CD14-positive monocyte (primary cell): Measurements from ENCODE around the gene NNAT. TPM values are rescaled to one million over a fixed set of nuclear protein-coding genes. Genes with fewer than 3 reads are reported as not detected.
A peak's percentile ranks its signal among the peaks of the same experiment; 100 is the strongest.

Experiments
- DNase-seq, 3 donors: peaks; one replicate each; pipeline ENCODE4 v3.0.0-alpha.2; 2011 to 2022
- H2AFZ ChIP-seq: 2 replicates; pipeline ENCODE4 v1.6.0; 2012; ENCODE audit warnings: mild to moderate bottlenecking, low read depth, low read length, inconsistent platforms; ENCODE audit not compliant: insufficient read depth, poor library complexity, severe bottlenecking
- H3K27ac ChIP-seq, 2 donors: 1 replicate in 1 of 2; 2 replicates in 1 of 2; pipeline ENCODE4 v1.5.1; 2012 to 2013; ENCODE audit warnings: low read length in 2 of 2, control low read depth in 1 of 2, inconsistent platforms in 1 of 2, low read depth in 1 of 2, mild to moderate bottlenecking in 1 of 2
- H3K27me3 ChIP-seq, 2 donors: one replicate each; pipeline versions ENCODE4 v1.6.0 to v1.6.1; 2011 to 2013; ENCODE audit warnings: low read length in 2 of 2; ENCODE audit not compliant: control insufficient read depth in 2 of 2, insufficient read depth in 2 of 2
- H3K36me3 ChIP-seq, 2 donors: replicated peaks in 1 of 2; 1 replicate in 1 of 2; 2 replicates in 1 of 2; pipeline versions ENCODE4 v1.5.1 to v1.6.1; 2012 to 2013; ENCODE audit warnings: low read length in 2 of 2, control low read depth in 1 of 2, inconsistent platforms in 1 of 2, mild to moderate bottlenecking in 1 of 2; ENCODE audit not compliant: insufficient read depth in 2 of 2, control insufficient read depth in 1 of 2
- H3K4me1 ChIP-seq, 2 donors: 1 replicate in 1 of 2; 2 replicates in 1 of 2; pipeline versions ENCODE4 v1.5.1 to v1.6.1; 2012 to 2013; ENCODE audit warnings: low read length in 2 of 2, control low read depth in 1 of 2, inconsistent platforms in 1 of 2, mild to moderate bottlenecking in 1 of 2, moderate library complexity in 1 of 2; ENCODE audit not compliant: insufficient read depth in 2 of 2, control insufficient read depth in 1 of 2
- H3K4me2 ChIP-seq: replicated peaks from 2 replicates; pipeline ENCODE3; 2012; ENCODE audit warnings: low read length, moderate library complexity, mild to moderate bottlenecking; ENCODE audit not compliant: poor library complexity, severe bottlenecking; ENCODE audit errors: extremely low read depth
- H3K4me3 ChIP-seq, 3 experiments: fragments of 200-600 bp in 1 of 3; sonication (generic) in 1 of 3; replicated peaks in 1 of 3; 1 replicate in 2 of 3; 2 replicates in 1 of 3; pipeline ENCODE4 v1.5.1; 2011 to 2013; ENCODE audit warnings: low read length in 3 of 3, mild to moderate bottlenecking in 3 of 3, control low read depth in 2 of 3, low read depth in 2 of 3, inconsistent platforms in 1 of 3, moderate library complexity in 1 of 3
- H3K79me2 ChIP-seq: 2 replicates; pipeline ENCODE4 v1.6.0; 2012; ENCODE audit warnings: mild to moderate bottlenecking, control low read depth, inconsistent platforms, low read length, moderate library complexity; ENCODE audit not compliant: insufficient read depth
- H3K9ac ChIP-seq: 2 replicates; pipeline ENCODE4 v1.6.0; 2017; ENCODE audit warnings: low read length, mild to moderate bottlenecking; ENCODE audit not compliant: insufficient read depth, poor library complexity, severe bottlenecking
- H3K9me3 ChIP-seq, 2 donors: replicated peaks in 1 of 2; 1 replicate in 1 of 2; 2 replicates in 1 of 2; pipeline versions ENCODE4 v1.5.1 to v1.6.1; 2012 to 2013; ENCODE audit warnings: low read length in 2 of 2, control low read depth in 1 of 2; ENCODE audit not compliant: control insufficient read depth in 1 of 2, insufficient read depth in 1 of 2
- H4K20me1 ChIP-seq: 2 replicates; pipeline ENCODE4 v1.6.0; 2012; ENCODE audit warnings: mild to moderate bottlenecking, low read length, control low read depth, moderate library complexity; ENCODE audit not compliant: insufficient read depth
- H3K27ac Mint-ChIP-seq, 7 donors: one replicate each; pipeline ENCODE4 v1.8.0; 2020; ENCODE audit warnings: mild to moderate bottlenecking in 7 of 7, mixed read lengths in 7 of 7, moderate library complexity in 6 of 7, inconsistent platforms in 2 of 7
- H3K27me3 Mint-ChIP-seq, 3 donors: one replicate each; pipeline ENCODE4 v1.8.0; 2021 to 2022; ENCODE audit warnings: low read depth in 3 of 3, mild to moderate bottlenecking in 3 of 3, mixed read lengths in 3 of 3, moderate library complexity in 3 of 3, inconsistent platforms in 1 of 3
- H3K36me3 Mint-ChIP-seq, 2 donors: one replicate each; pipeline ENCODE4 v1.8.0; 2020; ENCODE audit warnings: mixed read lengths in 2 of 2, inconsistent platforms in 1 of 2, mild to moderate bottlenecking in 1 of 2
- H3K4me1 Mint-ChIP-seq: one replicate; pipeline ENCODE4 v1.8.0; 2020; ENCODE audit warnings: mild to moderate bottlenecking, mixed read lengths
- H3K4me3 Mint-ChIP-seq, 2 donors: one replicate each; pipeline ENCODE4 v1.8.0; 2020; ENCODE audit warnings: mild to moderate bottlenecking in 2 of 2, mixed read lengths in 2 of 2, moderate library complexity in 1 of 2
- H3K9me3 Mint-ChIP-seq, 7 donors: one replicate each; pipeline ENCODE4 v1.8.0; 2020 to 2022; ENCODE audit warnings: mixed read lengths in 7 of 7, mild to moderate bottlenecking in 6 of 7, moderate library complexity in 6 of 7, inconsistent platforms in 2 of 7
- CTCF ChIP-seq: fragments of 200-600 bp; IDR thresholded peaks from one replicate; pipeline ENCODE4 v1.8.0; 2022; ENCODE audit warnings: antibody characterized with exemption, mild to moderate bottlenecking
- WGBS: methylation state at CpG from one replicate; pipeline ENCODE4 v1.1.5; 2013; ENCODE audit warnings: missing lambda C conversion rate; ENCODE audit not compliant: insufficient coverage; 5-methylcytosine and 5-hydroxymethylcytosine counted together
- intact Hi-C, 2 donors: fragments of 100-400 bp; cut with micrococcal nuclease; formaldehyde crosslinking; loops; one replicate each; pipeline versions ENCODE4 v1.15.0 to v1.15.1; 2023
- polyA plus RNA-seq, 3 donors: library from polyadenylated mRNA; depleted of rRNA in 1 of 3; unstranded in 2 of 3; stranded (reverse) in 1 of 3; fragments of 300-500 nt in 2 of 3; fragments of >200 nt in 1 of 3; fragmentation: Illumina TruSeq in 2 of 3; gene quantifications; 1 replicate in 2 of 3; 2 replicates in 1 of 3; pipeline ENCODE4 v1.2.3, GENCODE V29; 2012 to 2021

NNAT gene
- polyA plus RNA-seq, 3 donors, result not detected

GRCh38 chr20:37526839-37527637, 6.0 kb downstream of the NNAT start:
- 0% methylated on average over 13 of the region's 28 CpGs for WGBS
- Histone ChIP-seq H3K27ac (peak overlapping the region; percentile 82 to 100), H3K9ac (peak overlapping the region; percentile 93), H4K20me1 (peaks cover 48% of the 10 kb centered on the region), H3K4me1 (peaks cover 30 to 40% of the 10 kb centered on the region in 2 donors), H2AFZ (peak overlapping the region; percentile 93), H3K79me2 (peaks cover 55% of the 10 kb centered on the region), H3K36me3 (peaks cover 0 to 11% of the 10 kb centered on the region in 2 donors), H3K9me3 (no peaks in the 10 kb centered on the region), H3K4me3 (peak overlapping the region; percentile 96 to 99 (median 97)), H3K27me3 (peaks cover 2 to 9% of the 10 kb centered on the region in 2 donors), H3K4me2 (peak overlapping the region; percentile 94)
- H3K27me3 Mint-ChIP-seq, result peaks cover 7 to 13% (median 11%) of the 10 kb centered on the region in 3 donors
- H3K36me3 Mint-ChIP-seq, result peaks cover 17 to 24% of the 10 kb centered on the region in 2 donors
- DNase-seq, result peak in 2 of 3 donors; percentile 29 to 34
- H3K9me3 Mint-ChIP-seq, result peaks cover 0 to 6% (median 2%) of the 10 kb centered on the region in 7 donors
- TF ChIP-seq CTCF, result no peak
- H3K27ac Mint-ChIP-seq, result peak overlapping the region; percentile 100
- peak overlapping the region; percentile 95 for H3K4me3 Mint-ChIP-seq
- H3K4me1 Mint-ChIP-seq, result peaks cover 57% of the 10 kb centered on the region
- intact Hi-C loops, result loop anchor here (5.0 to 10.0 kb wide), 4 partner anchors 122 to 262 kb away; partner anchors contain the start of gene GHRH (in 1 of the 2)

DNA sequence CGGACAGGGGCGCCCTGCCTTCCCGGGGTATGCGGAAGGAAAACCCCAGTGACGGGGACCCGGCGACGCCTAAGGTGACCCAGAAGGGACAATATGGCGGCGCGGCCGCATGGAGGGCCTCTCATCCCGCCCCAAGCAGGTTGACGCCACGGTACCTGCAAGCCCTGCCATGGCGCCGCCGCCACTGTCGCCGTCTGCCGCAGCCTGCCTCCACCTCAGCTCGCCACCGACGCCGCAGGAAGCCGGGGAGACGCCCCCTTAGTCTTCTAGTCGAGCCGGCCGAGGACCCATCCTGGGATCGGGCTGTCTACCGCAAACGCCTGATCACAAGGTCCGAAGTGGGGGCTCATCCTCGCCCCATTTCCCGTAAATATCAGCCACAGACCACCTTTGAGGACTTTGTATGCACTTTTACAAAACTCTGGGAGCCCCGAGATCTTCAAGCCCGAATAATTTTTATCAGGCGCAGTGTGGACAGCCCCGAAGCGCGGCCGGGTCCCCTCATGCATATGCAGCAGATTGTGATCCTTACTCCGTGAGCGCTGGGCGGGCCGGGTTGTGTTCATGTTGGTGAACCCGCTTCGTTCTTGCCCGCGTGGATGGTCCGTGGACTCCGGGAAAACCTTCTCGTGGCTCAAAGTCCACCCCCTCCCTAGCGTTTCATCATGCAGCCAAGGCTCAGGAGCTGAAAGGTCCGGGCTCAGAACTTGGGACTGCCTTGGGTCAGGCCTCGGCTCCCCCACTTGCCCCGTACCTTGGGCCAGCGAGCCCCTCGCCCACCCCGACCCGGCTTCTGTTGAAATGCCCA, 6.8 kb downstream of the NNAT start, which contains the start of gene BLCAP:
BLCAP (minus strand) TSS at position 239 of the 808 bp plus-strand sequence. CDS start 8,702 bp downstream, outside the sequence.
- H3K27me3 Mint-ChIP-seq, result peaks cover 6 to 7% (median 6%) of the 10 kb centered on the region in 3 donors
- WGBS, result under 1% methylated on average over 60 of the region's 62 CpGs
- TF ChIP-seq CTCF, result no peak

More for the DNA sequence above, 6.8 kb downstream of the NNAT start, which contains the start of gene BLCAP:
- peak within 1 kb of the TSS; percentile 93 for H2AFZ ChIP-seq
- H3K4me3 Mint-ChIP-seq, result peak within 1 kb of the TSS; percentile 95
- intact Hi-C loops, result loop anchor here (5.0 to 10.0 kb wide), 4 partner anchors 123 to 263 kb away; partner anchors contain the start of gene GHRH (in 1 of the 2)
- H3K4me2 ChIP-seq, result peak within 1 kb of the TSS; percentile 94
- H3K27ac ChIP-seq, result peak within 1 kb of the TSS; percentile 82 to 100
- peak; percentile 80 to 88 (median 85) for DNase-seq
- H4K20me1 ChIP-seq, result peaks cover 41% of the 10 kb centered on the region
- peaks cover 57% of the 10 kb centered on the region for H3K4me1 Mint-ChIP-seq
- peaks cover 30 to 40% of the 10 kb centered on the region in 2 donors for H3K4me1 ChIP-seq
- peak within 1 kb of the TSS; percentile 96 to 99 (median 97) for H3K4me3 ChIP-seq
- H3K36me3 ChIP-seq, result peaks cover 0 to 10% of the 10 kb centered on the region in 2 donors
- no peaks in the 10 kb centered on the region for H3K9me3 ChIP-seq
- H3K27me3 ChIP-seq, result peaks cover 0 to 3% of the 10 kb centered on the region in 2 donors
- peaks cover 49% of the 10 kb centered on the region for H3K79me2 ChIP-seq
- H3K9me3 Mint-ChIP-seq, result peaks cover 0 to 6% (median 0%) of the 10 kb centered on the region in 7 donors
- H3K9ac ChIP-seq, result peak within 1 kb of the TSS; percentile 93
- peak within 1 kb of the TSS; percentile 100 for H3K27ac Mint-ChIP-seq
- H3K36me3 Mint-ChIP-seq, result peaks cover 13 to 20% of the 10 kb centered on the region in 2 donors
